Activated CD4-positive, alpha-beta T cell treated with anti-CD3 and anti-CD28 coated beads for 1 hour (primary cell): ENCODE measurements around the gene LCA5.
"Not testable (repeated sequence)": the region's sequence is repeated elsewhere in the genome, so short reads cannot be mapped to it uniquely, and the experiment has no call there.

Experiments
- DNase-seq: peaks from one replicate; pipeline ENCODE4 v3.0.0-alpha.2; 2020

LCA5 gene

GRCh38 chr6:79461205-79461604 is 76.0 kb downstream of the LCA5 start:
- no peak for DNase-seq

GRCh38 chr6:79455446-79455845 is 81.8 kb downstream of the LCA5 start:
- DNase-seq = no peak

GRCh38 chr6:79453558-79454042 is 83.6 kb downstream of the LCA5 start:
- DNase-seq = no peak

- DNase-seq = no peak
These were observed 86.2 kb downstream of the LCA5 start for GRCh38 chr6:79450984-79451383.

- no peak for DNase-seq
These were observed 91.2 kb downstream of the LCA5 start for GRCh38 chr6:79446006-79446405.

GRCh38 chr6:79443876-79444275 is 93.4 kb downstream of the LCA5 start:
- not testable (repeated sequence) for DNase-seq

GRCh38 chr6:79441192-79441591 is 96.0 kb downstream of the LCA5 start:
- DNase-seq = no peak

GRCh38 chr6:79440598-79440997 is 96.6 kb downstream of the LCA5 start:
- DNase-seq = no peak

- no peak for DNase-seq
These were observed 99.2 kb downstream of the LCA5 start for GRCh38 chr6:79438030-79438429.

GRCh38 chr6:79436241-79436640 is 101.0 kb downstream of the LCA5 start:
- no peak for DNase-seq

- no peak for DNase-seq
These were observed 101.5 kb downstream of the LCA5 start for GRCh38 chr6:79435746-79436145.
